Upper lobe of right lung (tissue), 1 donor: ENCODE data around the gene ACOT7. TPM values are rescaled to one million over a fixed set of nuclear protein-coding genes. Genes with fewer than 3 reads are reported as not detected.

Experiments used
- ATAC-seq: fragments of 200-7000 bp; cut with Tn5 transposase; one replicate; pipeline ENCODE4 v1.9.1; 2020; ENCODE audit warnings: mild to moderate bottlenecking, moderate library complexity
- DNase-seq: peaks from one replicate; pipeline ENCODE4 v3.0.0-alpha.2; 2020
- H3K27ac ChIP-seq: fragments of 200-600 bp; one replicate; pipeline ENCODE4 v1.8.0; 2022
- H3K27me3 ChIP-seq: fragments of 200-600 bp; one replicate; pipeline ENCODE4 v1.8.0; 2022; ENCODE audit warnings: mild to moderate bottlenecking
- H3K36me3 ChIP-seq: fragments of 200-600 bp; one replicate; pipeline ENCODE4 v1.8.0; 2022
- H3K4me1 ChIP-seq: fragments of 200-600 bp; one replicate; pipeline ENCODE4 v1.8.0; 2022
- H3K4me3 ChIP-seq: fragments of 200-600 bp; one replicate; pipeline ENCODE4 v1.8.0; 2022; ENCODE audit warnings: mild to moderate bottlenecking
- H3K9me3 ChIP-seq: fragments of 200-600 bp; one replicate; pipeline ENCODE4 v1.8.0; 2022
- intact Hi-C: fragments of 100-400 bp; cut with DNase I; formaldehyde crosslinking; loops from one replicate; pipeline ENCODE4 v1.11.0; 2022
- total RNA-seq: library from RNA; stranded (reverse); fragmentation: NEBNext Ultra II Directional; extraction: Animal tissue kit (Norgen Biotek cat#: 25700); gene quantifications from one replicate; pipeline ENCODE4 v1.2.1, GENCODE V29; 2021
- TF ChIP-seq, protein P1 (sequence below): fragments of 200-600 bp; IDR thresholded peaks from one replicate; pipeline ENCODE4 v1.8.0; 2022; ENCODE audit warnings: antibody characterized with exemption
- donor health status: DM: no; HTN: yes; CAD: no; lungs with severe emphysema.

The ACOT7 gene
- total RNA-seq, 1 donor from 2014 or later, result 22.8 TPM

DNA sequence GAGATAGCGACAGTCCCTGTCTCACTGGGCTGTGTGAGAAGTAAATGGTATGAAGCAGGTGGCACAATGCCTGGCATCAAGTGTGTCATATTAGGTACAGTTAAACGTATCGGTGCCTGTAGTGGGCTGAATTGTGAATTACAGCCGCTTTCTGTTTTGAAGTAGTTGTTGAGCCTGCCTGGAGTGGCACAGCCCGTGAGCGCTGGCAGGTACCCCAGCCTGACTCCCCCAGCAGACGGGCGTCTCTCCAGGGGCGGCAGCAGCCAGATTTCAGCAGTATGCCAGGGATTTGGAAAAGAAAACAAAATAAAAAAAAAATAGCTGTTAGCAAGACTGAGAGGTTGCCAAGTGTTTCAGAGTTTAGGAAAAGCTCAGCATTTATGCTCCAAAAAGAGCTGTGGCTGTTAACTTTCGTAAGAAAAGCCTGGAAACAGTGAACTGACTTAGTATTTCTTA is 106.1 kb downstream of the ACOT7 start:
- TF ChIP-seq, protein P1, sequence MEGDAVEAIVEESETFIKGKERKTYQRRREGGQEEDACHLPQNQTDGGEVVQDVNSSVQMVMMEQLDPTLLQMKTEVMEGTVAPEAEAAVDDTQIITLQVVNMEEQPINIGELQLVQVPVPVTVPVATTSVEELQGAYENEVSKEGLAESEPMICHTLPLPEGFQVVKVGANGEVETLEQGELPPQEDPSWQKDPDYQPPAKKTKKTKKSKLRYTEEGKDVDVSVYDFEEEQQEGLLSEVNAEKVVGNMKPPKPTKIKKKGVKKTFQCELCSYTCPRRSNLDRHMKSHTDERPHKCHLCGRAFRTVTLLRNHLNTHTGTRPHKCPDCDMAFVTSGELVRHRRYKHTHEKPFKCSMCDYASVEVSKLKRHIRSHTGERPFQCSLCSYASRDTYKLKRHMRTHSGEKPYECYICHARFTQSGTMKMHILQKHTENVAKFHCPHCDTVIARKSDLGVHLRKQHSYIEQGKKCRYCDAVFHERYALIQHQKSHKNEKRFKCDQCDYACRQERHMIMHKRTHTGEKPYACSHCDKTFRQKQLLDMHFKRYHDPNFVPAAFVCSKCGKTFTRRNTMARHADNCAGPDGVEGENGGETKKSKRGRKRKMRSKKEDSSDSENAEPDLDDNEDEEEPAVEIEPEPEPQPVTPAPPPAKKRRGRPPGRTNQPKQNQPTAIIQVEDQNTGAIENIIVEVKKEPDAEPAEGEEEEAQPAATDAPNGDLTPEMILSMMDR, result no peak
- H3K27ac ChIP-seq, result no peak overlapping the region
- intact Hi-C loops, result no loop called here

DNA sequence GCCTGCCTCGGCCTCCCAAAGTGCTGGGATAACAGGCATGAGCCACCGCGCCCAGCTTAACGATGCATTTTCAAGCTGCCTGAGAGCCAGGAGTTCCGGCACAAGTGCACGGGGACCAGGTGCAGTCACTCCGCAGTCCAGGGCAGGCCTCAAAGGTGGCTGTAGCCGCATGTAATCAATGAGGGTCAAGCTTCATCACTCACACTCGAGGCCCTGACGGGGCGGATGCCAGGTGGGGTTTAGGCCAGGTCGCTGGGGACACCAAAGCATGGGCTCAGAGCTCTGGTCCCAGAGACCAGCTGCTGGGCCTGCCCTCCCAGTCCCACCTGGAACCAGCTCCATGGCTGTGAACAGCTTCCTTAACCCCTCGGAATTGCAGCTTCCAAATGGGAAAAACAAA is 106.5 kb downstream of the ACOT7 start:
- ATAC-seq, result no peak
- H3K36me3 ChIP-seq, result no peaks in the 10 kb centered on the region
- DNase-seq, result no peak
- no peaks in the 10 kb centered on the region for H3K27me3 ChIP-seq
- no peak overlapping the region for H3K4me3 ChIP-seq
- intact Hi-C loops, result no loop called here
- peaks cover 14% of the 10 kb centered on the region for H3K4me1 ChIP-seq
- TF ChIP-seq, protein P1, result no peak
- no peak overlapping the region for H3K27ac ChIP-seq
- no peaks in the 10 kb centered on the region for H3K9me3 ChIP-seq

More for the DNA sequence above, 106.1 kb downstream of the ACOT7 start:
- no peaks in the 10 kb centered on the region for H3K9me3 ChIP-seq
- no peaks in the 10 kb centered on the region for H3K36me3 ChIP-seq
- no peak overlapping the region for H3K4me3 ChIP-seq
- no peak for DNase-seq
- no peaks in the 10 kb centered on the region for H3K27me3 ChIP-seq
- ATAC-seq, result peak; percentile 43
- peaks cover 14% of the 10 kb centered on the region for H3K4me1 ChIP-seq

DNA sequence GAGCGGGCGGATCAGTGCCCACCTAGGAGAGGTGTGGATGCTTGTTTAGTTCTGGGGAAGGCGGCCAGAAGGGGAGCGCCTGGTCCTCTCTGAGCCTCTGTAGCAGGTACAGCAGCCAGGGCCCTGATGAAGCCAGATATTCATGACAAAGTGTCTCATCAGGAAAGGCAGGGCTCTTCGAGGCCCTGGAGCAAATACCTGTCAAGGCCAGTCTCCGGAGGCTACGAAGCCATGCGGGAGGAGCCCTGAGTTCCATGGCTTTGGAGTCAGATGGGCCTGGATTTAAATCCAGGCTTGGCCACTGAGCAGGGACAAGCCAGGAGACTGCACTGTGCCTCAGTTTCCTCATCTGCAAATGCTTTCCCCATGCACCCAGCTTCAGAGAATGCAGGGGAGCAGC is 107.3 kb downstream of the ACOT7 start:
- intact Hi-C loops, result no loop called here
- TF ChIP-seq, protein P1, result no peak

DNA sequence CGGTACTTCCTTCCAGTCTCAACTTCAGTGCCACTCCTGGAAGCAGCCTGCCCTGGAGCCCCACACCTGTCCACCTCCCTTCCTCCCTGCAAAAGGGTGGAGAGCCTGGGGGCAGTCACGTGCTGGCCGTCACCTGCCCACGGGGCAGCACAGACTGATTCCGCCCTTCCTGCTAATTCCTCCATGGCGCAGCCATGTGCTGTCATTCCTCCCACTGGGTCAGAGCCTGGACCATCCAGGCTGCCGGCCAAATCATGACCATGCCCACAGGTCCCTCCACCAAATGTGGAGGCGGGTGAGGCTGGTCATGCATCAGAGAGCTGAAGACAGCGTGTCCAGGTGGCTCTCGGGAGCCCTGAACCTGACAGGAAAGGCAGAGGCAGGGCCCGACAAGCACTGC is 108.2 kb downstream of the ACOT7 start:
- intact Hi-C loops, result no loop called here
- H3K4me1 ChIP-seq, result peaks cover 14% of the 10 kb centered on the region
- TF ChIP-seq, protein P1, result no peak
- no peaks in the 10 kb centered on the region for H3K36me3 ChIP-seq
- no peak for DNase-seq
- no peaks in the 10 kb centered on the region for H3K27me3 ChIP-seq
- ATAC-seq, result no peak
- no peak overlapping the region for H3K27ac ChIP-seq
- no peak overlapping the region for H3K4me3 ChIP-seq
- no peaks in the 10 kb centered on the region for H3K9me3 ChIP-seq

More for the DNA sequence above, 107.3 kb downstream of the ACOT7 start:
- Histone ChIP-seq H3K4me3 (no peak overlapping the region), H3K4me1 (peaks cover 14% of the 10 kb centered on the region), H3K27me3 (no peaks in the 10 kb centered on the region), H3K36me3 (no peaks in the 10 kb centered on the region), H3K9me3 (no peaks in the 10 kb centered on the region), H3K27ac (no peak overlapping the region)
- DNase-seq (no peak), ATAC-seq (no peak)

DNA sequence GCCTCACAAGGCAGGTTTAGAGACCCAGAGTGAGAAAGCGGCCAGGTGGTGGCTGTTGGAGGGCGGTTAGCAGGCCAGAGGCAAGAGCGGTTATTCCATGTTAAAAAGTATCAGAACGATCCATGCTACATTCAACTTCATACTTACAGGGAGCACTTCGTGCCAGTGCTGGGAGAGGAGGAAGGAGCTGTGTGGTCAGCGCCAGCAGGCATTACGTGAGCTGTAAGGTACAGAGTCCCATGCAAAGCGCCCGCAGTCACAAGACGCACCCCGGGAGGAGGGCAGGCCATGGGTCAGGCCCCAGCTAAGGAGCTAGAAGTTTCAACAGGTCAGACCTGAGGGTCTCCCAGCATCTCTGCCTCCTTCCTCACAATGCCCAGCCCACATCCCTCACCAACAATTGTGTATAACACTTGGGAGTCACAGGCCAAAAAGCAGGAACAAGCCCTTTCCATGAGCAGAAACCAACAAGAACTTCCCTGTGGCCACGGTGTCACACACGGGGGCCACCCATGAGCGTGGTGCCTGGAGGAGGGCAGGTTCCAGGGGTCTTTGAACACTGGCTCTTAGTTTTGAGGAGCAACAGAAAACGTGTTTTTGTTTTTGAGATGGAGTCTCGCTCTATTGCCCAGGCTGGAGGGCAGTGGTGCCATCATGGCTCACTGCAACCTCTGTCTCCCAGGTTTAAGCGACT is 110.8 kb downstream of the ACOT7 start:
- no peak for ATAC-seq
- Histone ChIP-seq H3K27ac (no peak overlapping the region), H3K9me3 (no peaks in the 10 kb centered on the region), H3K4me3 (no peak overlapping the region), H3K36me3 (no peaks in the 10 kb centered on the region), H3K4me1 (peaks cover 7% of the 10 kb centered on the region), H3K27me3 (no peaks in the 10 kb centered on the region)
- no peak for DNase-seq
- TF ChIP-seq, protein P1, result no peak
- intact Hi-C loops, result no loop called here
